D721Med (cell line): ENCODE data around the gene GPS1.

Source experiments
- DNase-seq: peaks from one replicate; pipeline ENCODE4 v3.0.0; 2011; ENCODE audit warnings: low spot score; ENCODE audit not compliant: insufficient read length
- FAIRE-seq: peaks from 2 replicates; lab custom pipeline; 2011; peaks lifted over from hg19 to GRCh38; lab: Jason Lieb, UNC
- TF ChIP-seq, protein P1 (sequence below): IDR thresholded peaks from 2 replicates; pipeline ENCODE4 v1.5.1; 2012; ENCODE audit warnings: mild to moderate bottlenecking, control low read depth; ENCODE audit not compliant: insufficient read depth; ENCODE audit errors: missing control alignments

Gene GPS1

DNA sequence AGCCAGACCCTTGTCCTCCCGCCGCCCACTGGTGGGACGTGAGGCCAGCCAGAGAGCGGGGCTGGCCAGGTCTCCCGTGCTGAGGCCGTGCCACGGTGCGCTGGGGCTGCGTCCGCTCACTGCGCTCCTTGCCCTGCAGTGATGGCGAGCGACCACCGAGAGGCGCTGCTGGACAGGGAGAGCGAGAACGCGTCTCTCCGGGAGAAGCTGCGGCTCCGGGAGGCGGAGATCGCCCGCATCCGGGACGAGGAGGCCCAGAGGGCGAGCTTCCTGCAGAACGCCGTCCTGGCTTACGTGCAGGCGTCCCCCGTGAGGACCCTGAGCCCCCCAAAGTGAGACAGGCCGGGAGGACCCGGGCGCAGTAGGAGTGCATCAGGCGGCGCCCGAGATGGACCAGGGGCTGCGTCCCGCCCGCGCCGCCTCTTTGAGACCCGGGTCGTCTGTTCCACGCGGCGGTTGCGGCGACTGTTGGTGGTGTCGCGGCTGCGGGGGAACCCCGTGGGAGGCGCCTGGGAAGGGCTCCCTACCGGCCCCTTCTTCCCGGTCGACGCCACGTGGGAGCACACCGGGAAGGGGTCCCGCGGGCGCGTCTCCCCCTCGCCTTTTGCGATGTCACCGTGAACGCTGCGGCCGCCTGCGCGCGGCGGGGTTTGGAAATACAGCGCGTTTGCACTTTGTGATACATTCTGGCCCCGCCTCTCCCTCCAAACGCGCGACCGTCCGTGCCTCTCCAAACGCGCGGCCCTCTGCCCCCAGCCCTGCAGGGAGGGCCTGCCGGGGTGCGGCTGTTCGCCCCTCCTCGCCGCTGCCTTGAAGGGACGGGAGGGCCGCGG is 21.0 kb upstream of the GPS1 start:
- DNase-seq (peak; percentile 92), FAIRE-seq (no peak)
- TF ChIP-seq, protein P1, sequence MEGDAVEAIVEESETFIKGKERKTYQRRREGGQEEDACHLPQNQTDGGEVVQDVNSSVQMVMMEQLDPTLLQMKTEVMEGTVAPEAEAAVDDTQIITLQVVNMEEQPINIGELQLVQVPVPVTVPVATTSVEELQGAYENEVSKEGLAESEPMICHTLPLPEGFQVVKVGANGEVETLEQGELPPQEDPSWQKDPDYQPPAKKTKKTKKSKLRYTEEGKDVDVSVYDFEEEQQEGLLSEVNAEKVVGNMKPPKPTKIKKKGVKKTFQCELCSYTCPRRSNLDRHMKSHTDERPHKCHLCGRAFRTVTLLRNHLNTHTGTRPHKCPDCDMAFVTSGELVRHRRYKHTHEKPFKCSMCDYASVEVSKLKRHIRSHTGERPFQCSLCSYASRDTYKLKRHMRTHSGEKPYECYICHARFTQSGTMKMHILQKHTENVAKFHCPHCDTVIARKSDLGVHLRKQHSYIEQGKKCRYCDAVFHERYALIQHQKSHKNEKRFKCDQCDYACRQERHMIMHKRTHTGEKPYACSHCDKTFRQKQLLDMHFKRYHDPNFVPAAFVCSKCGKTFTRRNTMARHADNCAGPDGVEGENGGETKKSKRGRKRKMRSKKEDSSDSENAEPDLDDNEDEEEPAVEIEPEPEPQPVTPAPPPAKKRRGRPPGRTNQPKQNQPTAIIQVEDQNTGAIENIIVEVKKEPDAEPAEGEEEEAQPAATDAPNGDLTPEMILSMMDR: peak; percentile 98

DNA sequence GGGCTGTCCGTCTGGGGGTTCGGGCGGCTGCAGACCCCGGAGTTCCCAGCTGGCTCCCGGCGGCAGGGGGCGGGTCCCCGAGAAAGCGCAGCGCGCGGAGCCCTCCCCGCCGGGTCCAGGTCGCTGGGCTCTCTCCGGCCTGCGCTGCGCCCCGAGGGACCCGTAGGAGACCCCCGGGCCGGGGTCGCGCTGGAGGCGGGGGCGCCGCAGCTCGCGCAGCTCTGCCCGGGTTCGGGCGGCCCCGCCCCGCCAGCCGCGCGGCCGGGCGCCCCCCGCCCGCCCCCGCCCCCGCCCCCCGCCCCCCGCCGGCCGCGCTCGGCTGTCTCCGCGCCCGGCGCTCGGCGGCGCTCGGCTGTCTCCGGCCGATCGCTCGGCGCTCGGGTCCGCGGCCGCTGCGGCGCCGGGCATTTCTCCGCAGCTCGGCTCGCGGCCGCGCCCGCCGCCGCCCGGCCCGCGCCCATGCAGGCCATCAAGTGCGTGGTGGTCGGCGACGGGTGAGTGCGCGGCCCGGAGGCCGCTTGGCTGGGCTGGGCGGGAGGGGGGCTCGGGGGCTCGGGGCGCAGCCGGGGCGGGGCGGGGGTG is 20.3 kb upstream of the GPS1 start, which contains the start of gene RAC3:
Gene RAC3, plus strand, starts transcription at position 376 of the 582 bp plus-strand sequence. Its CDS starts 84 bp downstream, at position 460.
- TF ChIP-seq, protein P1: no peak
- DNase-seq (no peak), FAIRE-seq (no peak)

DNA sequence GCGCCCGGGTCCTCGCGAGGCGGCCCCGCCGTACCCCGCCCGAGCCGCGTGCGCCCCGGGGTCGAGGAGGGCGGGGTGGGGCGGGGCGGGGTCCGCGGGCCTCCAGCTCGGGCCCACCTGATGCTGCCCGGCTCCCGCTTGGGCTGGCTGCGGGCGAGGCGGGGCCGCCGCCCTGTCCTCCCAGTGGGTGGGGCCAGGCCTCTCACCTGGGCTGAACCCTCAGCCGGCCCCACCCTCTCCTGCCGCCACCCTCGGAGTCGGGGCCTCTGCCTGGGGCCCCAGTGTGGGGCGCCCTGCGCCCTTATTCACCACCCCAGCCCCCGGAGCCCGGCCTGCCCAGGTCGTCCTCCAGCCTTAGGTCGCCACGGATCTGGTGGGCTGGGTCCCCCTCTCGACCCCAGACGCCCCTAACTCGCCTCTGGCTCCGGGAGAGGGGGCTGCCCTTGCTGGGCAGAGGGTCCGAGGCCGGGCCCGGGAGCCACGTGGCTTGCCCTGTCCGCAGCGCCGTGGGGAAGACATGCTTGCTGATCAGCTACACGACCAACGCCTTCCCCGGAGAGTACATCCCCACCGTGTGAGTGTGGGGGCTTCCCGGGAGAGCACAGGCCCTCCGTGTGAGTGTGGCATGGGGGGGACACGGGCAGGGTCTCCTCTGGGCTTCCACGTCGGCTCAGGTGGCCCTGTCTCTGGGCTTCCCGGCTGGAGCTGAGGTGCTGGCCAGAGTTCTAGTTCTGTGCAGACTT is 19.6 kb upstream of the GPS1 start:
- TF ChIP-seq, protein P1: no peak
- FAIRE-seq (no peak), DNase-seq (peak; percentile 56)

DNA sequence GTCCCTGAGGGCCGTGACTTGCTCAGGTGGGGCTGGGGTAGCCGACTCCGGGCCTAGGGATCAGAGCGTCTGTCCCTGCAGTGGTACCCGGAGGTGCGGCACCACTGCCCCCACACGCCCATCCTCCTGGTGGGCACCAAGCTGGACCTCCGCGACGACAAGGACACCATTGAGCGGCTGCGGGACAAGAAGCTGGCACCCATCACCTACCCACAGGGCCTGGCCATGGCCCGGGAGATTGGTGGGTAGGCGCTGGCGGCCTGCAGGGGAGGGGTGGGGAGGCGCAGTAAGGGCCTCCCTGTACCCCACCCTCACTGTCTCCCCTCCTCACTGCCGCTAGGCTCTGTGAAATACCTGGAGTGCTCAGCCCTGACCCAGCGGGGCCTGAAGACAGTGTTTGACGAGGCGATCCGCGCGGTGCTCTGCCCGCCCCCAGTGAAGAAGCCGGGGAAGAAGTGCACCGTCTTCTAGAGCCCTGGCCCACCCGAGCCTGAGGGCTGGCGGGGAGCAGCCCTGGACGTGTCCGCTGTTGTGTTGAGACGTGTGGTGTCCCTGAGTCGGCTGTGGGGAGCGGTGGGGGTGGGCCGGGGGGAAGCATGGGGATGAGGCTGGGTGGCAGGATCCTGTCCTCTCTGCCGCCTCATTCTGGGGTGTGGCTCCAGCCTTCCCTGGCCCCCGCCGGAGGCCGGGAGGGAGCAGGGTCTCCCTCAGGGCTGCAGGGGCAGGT is 18.2 kb upstream of the GPS1 start:
- TF ChIP-seq, protein P1: no peak
- no peak for FAIRE-seq
- DNase-seq: no peak

DNA sequence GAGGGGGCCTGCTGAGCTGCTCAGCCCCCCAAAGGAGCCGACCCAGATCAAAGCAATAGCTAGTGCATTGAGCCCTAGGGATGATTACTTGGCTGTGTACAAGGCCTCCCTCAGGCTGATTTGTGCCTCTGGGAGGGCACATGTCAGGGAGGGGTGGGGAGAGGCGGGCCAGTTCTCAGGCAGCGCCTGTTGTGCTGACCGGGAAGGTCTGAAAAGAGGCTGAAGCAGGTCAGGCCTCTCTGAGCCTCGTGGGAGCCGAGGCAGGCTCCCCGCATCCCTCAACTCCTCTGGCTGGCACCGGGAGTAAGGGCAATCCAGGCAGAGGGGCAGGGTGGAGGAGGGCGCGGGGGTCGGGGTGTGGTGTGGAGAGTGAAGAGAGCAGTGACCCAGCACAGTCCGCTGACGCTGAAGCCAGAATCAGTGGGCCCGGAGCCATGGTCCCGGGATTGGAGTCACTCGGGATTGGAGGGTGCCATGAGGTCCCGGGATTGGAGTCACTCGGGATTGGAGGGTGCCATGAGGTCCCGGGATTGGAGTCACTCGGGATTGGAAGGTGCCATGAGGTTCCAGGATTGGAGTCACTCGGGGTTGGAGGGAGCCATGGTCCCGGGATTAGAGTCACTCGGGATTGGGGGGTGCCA is 17.2 kb upstream of the GPS1 start:
- DNase-seq (no peak), FAIRE-seq (no peak)
- TF ChIP-seq, protein P1: no peak

DNA sequence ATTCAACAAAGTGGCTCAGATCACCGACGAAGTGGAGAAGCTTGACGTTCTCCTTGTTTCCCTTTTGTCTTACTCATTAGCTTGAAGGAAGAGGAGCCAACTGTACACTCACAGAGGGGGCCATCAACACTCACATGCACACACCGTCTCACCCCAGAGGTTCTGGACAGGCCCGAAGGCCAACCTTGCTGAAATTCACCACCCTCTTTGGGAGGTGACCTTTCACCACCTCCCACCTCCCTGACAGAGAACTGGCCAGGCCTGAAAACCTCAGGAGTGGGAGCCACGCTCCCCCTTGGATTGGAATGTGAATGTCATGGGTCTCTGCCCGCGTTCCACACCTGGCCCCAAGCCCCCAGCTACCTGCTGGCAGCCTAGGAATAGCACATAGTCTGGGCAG is 16.2 kb upstream of the GPS1 start:
- no peak for DNase-seq
- no peak for FAIRE-seq
- TF ChIP-seq, protein P1: no peak
